Mononuclear cell (primary cell): ENCODE measurements around the gene LRMDA. TPM values are rescaled to one million over a fixed set of nuclear protein-coding genes. Genes with fewer than 3 reads are reported as not detected.

ENCODE experiments used
- H3K27me3 ChIP-seq: 2 replicates; pipeline ENCODE4 v1.6.0; 2011; ENCODE audit warnings: low read length, control low read depth; ENCODE audit not compliant: insufficient read depth
- H3K4me1 ChIP-seq: 2 replicates; pipeline ENCODE4 v1.5.1; 2011; ENCODE audit warnings: mild to moderate bottlenecking, low read length, control low read depth; ENCODE audit not compliant: insufficient read depth
- H3K4me3 ChIP-seq: 2 replicates; pipeline ENCODE4 v1.5.1; 2011; ENCODE audit warnings: mild to moderate bottlenecking, low read length, moderate library complexity
- H3K9me3 ChIP-seq: 2 replicates; pipeline ENCODE4 v1.5.1; 2011; ENCODE audit warnings: low read depth, mild to moderate bottlenecking, control low read depth, low read length
- total RNA-seq: library from RNA; depleted of rRNA; stranded (reverse); fragments of >200 nt; gene quantifications from one replicate; pipeline ENCODE4 v1.2.3, GENCODE V29; 2012

Gene LRMDA
- total RNA-seq, 1 donor, result 7.6 TPM

DNA sequence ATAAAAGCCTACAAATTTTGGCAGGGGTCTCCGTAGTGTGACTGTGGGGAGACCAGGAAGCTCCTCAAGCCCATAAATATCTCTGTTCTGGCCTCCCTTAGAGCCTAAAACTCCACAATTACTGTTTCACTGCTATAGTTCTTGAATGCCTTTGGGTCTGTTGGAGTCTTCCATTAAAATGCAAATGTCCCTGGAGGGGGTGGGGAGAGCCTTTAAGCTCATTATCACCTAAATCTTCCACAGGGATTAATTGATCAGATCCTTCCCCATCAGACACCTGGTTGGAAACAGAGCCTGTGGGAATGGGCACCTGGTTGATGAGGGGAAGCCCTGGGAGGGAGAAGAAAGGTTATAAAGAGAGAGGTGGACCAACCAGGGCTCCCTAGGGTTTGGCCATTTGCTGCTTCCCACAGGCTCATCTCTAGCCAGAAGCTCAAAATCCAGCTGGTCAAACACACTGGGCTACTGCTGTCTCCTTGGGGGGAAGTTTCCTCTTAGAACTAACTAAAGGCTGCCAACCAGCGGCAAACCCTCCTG is 718.2 kb downstream of the LRMDA start:
- no peaks in the 10 kb centered on the region for H3K27me3 ChIP-seq
- no peaks in the 10 kb centered on the region for H3K9me3 ChIP-seq
- H3K4me3 ChIP-seq, result no peak overlapping the region
- H3K4me1 ChIP-seq, result no peaks in the 10 kb centered on the region

DNA sequence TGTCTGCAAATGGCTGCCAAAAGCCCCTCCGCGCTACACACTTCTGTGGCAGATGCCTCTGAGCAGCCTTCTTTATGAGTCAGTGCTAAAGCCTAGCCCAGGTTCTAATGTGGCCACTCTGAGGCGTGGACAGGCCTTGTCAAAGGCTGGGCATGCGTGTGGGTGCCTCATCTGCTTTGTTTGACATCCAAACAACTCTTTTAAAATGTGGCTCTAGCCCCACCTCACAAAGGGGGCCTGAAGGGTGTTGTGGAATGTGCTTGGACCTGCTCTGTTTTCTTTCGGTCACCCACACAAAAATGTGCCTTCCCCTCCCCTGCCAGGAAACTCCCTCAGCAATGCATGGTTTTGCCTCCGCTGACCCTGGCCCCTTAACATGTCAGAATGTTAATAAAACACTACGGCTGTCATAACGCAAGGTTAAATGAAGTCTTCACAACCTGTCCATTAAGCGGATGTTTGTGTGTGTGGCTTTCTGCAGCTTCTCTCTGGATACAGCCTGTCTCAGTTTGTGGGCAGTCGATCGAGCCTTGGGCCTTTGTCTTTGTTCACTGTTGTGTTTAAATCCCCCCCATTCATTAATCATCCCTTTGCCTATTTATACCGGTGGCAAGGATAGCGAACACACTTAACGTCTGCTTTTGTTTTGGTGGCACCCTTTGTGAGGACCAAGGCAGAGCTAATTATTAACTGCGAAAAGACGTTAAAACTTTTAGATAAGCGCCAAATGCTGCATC is 718.9 kb downstream of the LRMDA start:
- Histone ChIP-seq H3K4me3 (no peak overlapping the region), H3K27me3 (no peaks in the 10 kb centered on the region)

DNA sequence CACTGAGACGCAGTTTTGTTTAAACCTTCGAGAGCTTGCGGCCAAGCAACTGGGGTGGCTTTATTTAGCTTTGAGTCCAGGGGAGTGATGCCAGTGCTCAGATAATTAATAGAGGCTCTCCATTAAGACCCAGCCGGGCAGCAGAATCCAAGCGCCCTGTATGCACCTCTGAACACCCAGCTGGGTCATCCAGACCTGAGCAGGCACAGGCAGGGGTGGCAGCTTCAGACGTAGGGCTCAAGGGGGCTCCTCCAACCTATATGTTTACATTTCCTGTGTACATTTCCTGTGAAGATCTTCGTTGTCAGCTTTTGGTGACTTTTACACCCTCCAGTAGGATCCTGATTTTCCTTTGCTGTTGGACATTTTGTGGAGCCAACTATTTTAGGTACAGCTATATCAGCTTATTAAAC is 719.5 kb downstream of the LRMDA start:
- Histone ChIP-seq H3K4me3 (no peak overlapping the region), H3K27me3 (no peaks in the 10 kb centered on the region), H3K9me3 (no peaks in the 10 kb centered on the region), H3K4me1 (no peaks in the 10 kb centered on the region)

More for the DNA sequence above, 718.9 kb downstream of the LRMDA start:
- Histone ChIP-seq H3K4me1 (no peaks in the 10 kb centered on the region), H3K9me3 (no peaks in the 10 kb centered on the region)

DNA sequence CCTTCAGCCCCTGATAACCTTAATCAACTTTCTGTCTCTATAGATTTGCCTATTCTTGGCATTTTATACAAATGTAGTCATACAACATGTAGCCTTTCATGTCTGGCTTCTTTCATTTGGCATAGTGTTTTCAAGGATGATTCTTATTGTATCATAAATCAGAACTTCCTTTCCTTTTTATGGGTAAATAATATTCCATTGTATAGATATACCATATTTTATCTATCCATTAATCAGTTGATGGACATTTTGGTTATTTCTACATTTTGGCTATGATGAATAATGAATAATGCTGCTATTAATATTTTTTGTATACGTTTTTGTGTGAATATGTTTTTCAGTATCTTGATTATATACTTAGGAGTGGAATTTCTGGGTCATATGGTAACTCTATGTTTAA is 720.8 kb downstream of the LRMDA start:
- H3K27me3 ChIP-seq, result no peaks in the 10 kb centered on the region
- no peaks in the 10 kb centered on the region for H3K9me3 ChIP-seq
- H3K4me3 ChIP-seq, result no peak overlapping the region
- no peaks in the 10 kb centered on the region for H3K4me1 ChIP-seq

DNA sequence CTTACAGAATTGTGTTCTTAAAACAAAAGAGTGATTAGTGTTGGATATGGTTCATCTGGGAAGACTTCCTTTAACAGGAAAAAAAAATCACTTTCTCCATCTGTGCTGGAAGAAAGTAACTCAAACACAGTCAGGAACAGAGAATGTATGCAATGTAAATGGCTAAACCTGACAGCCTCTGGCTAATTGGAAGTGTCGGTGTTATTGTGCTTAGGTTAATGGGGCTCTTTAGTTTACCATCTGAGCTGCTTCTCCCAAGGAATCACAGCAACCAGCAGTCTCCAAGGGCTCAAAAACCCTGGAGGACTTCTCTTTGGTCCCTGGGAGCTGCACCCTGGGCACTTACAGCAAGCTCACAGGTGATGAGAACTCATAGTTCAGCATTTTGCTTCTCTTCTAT is 724.5 kb downstream of the LRMDA start:
- H3K9me3 ChIP-seq, result no peaks in the 10 kb centered on the region
- no peaks in the 10 kb centered on the region for H3K27me3 ChIP-seq
- H3K4me3 ChIP-seq, result no peak overlapping the region
- H3K4me1 ChIP-seq, result no peaks in the 10 kb centered on the region

DNA sequence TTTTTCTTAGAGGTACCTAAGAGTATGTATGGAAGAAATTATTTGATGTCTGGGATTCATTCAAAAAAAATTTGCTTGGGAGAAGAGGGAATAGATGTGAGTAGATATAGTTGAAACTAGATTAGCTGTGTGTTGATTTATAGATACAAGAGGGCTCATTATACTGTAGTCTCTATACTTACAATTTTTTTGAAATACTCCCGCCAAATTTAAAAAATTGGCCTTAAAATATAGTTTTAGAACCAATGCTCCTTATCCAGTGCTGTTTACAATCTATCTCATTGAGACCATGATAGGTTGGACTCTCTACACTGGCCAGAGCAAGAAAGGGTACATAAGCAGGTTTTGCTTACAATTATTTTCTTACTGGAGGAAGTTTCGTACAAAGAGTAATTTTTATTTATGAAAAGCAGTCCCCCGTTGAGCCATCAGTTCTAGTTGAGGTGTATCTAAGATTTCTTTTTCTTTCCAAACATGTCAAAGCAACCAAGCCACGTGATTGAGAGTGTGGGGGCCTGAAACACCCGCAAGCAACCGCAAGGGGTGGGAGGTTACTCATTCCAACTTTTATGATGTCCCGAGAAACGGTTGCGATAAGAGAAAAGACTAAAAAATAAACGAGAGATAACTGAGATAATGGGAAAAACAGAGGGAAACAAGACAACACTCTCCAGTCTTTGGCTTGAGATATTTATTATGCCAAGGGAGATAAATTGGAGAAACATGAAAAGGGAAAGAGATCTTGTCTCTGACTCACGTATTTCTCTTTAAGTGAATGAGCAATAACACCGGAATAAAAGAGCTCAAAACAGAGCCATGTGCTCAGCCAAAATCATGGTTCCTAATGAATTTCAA is 729.2 kb downstream of the LRMDA start:
- no peak overlapping the region for H3K4me3 ChIP-seq
- no peaks in the 10 kb centered on the region for H3K27me3 ChIP-seq
- no peaks in the 10 kb centered on the region for H3K9me3 ChIP-seq
- no peaks in the 10 kb centered on the region for H3K4me1 ChIP-seq

DNA sequence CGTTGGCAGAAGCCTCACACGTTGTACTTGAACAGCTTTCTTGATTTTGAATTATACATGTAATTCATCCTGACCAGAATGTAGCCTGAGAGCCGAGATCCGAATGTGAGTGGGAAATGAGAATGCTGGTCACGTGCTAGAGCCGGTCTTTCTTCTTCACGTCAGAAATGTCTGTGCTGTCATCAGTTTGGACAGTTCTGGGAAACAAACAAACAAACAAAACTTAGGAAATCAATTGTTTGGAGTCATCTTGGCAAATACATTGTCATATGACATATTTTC is 729.8 kb downstream of the LRMDA start:
- Histone ChIP-seq H3K4me3 (no peak overlapping the region), H3K9me3 (no peaks in the 10 kb centered on the region), H3K27me3 (no peaks in the 10 kb centered on the region), H3K4me1 (no peaks in the 10 kb centered on the region)

DNA sequence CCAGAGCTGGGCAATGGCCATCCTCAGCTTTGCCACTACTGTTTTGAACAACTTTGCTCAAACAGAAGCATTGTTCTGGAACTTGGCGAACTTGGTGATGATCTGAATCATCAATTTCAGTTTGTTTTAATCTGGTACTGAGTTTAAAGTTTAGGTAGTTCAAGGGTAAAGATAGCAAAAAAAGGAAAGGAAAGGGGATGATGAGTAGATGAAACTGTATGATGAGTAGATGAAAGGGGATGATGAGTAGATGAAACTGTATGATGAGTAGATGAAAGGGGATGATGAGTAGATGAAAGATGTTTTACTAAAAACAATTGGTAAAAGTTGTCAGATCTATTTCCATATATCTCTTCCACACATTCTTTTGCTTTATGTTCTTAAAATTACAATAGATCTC is 737.0 kb downstream of the LRMDA start:
- H3K9me3 ChIP-seq, result no peaks in the 10 kb centered on the region
- H3K4me3 ChIP-seq, result no peak overlapping the region
- H3K27me3 ChIP-seq, result no peaks in the 10 kb centered on the region
- no peaks in the 10 kb centered on the region for H3K4me1 ChIP-seq

DNA sequence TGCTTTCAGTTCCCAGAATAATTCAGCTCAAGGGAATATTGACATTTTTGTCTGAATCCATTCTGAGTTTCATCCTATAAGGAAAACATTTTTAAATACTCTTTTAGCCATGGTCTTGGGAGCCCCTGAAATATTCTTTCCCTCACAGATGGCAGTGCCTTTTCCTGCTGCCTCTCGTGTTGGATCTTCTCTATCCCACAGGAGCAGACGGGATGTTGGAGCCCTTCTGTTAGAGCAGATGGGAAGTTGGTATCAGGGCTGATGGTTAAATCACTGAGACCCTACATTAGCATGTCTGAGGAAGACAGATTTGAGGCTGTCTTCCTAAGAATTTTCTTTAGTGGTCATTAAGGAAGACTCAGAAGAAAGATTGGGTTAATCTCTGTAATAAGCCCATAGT is 737.8 kb downstream of the LRMDA start:
- no peak overlapping the region for H3K4me3 ChIP-seq
- H3K9me3 ChIP-seq, result no peaks in the 10 kb centered on the region
- no peaks in the 10 kb centered on the region for H3K27me3 ChIP-seq
- no peaks in the 10 kb centered on the region for H3K4me1 ChIP-seq

DNA sequence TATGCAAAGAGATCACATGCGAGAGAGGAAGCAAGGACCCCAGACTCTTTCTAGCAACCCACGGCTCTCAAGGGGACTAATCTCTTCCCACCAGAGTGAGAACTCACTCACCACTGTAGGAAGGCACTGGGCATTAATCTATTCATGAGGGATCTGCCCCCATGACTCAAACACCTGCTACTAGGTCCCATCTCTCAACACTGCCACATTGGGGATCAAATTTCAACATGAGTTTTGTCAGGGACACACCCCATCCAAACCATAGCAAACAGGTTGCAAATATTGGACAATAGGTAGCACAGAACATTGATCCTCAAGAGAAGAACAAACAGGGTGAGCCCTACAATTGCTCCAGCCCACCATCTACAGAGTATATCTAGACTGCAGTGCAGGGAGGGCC is 740.6 kb downstream of the LRMDA start:
- Histone ChIP-seq H3K4me1 (no peaks in the 10 kb centered on the region), H3K4me3 (no peak overlapping the region), H3K9me3 (no peaks in the 10 kb centered on the region), H3K27me3 (no peaks in the 10 kb centered on the region)

DNA sequence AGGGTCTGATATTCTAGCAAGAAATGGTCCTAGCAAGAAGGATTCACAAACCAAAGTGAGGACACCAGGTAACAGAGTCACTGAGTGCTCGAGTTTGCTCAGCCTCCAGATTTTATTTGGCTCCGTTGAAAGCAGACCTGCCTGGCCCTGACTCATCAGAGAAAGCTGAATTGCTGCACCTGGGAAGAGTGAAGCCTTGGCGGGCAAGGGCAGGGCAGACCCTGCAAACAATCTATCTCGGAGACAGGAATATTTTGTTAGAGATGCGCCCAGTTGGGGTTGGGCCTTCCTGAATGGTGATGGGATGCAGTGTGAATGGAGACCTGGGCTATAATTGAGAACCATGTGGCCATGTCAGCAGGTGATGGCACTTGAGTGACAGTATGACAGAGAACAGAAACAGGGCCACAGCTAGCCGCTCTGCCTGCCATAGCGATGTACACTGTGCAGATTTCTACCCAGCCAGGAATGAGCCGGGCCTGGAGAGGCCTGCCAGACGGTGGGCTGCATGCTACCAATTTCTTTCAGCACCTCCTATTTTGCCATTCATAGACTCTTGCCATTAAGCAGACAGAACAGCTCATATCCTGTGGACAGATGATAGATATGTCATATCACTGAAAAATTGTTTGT is 744.2 kb downstream of the LRMDA start:
- Histone ChIP-seq H3K4me1 (no peaks in the 10 kb centered on the region), H3K27me3 (no peaks in the 10 kb centered on the region), H3K4me3 (no peak overlapping the region), H3K9me3 (no peaks in the 10 kb centered on the region)

DNA sequence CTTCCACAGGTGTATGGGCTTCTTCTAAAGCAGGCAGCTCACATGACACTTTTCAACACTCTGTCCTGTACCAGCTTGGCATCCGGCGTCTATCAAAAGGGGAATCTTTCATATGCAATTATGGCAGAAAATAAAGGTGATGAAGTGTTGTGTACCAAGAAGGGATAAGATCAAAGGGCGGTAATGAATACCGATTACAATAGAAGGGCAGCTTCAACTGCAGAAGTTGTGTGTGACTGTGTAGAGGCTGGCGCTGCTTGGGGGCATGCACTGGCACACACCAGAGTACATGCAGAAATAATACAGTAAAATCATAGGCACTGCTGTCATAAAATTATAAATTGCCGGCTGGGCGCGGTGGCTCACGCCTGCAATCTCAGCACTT is 744.7 kb downstream of the LRMDA start:
- Histone ChIP-seq H3K4me1 (no peaks in the 10 kb centered on the region), H3K4me3 (no peak overlapping the region), H3K9me3 (no peaks in the 10 kb centered on the region), H3K27me3 (no peaks in the 10 kb centered on the region)

DNA sequence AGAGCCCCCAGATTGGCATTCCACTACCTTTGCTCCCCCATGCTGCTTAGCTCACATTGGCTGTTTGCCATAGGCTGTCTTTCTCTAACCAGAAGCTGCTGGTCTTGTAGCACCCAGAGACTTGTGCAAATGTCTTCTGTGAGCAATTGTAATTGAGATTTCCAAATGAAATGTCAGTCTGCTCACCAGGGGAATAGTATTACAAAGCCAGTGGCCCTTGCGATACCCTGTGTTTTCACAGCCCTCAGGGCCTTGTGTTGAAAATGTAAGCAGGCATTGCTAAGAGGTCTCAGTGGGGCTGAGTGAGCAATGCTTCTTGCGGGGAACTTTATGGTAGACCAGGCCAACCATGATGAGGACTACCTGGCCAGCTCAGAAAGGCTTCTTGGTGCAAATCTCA is 746.5 kb downstream of the LRMDA start:
- Histone ChIP-seq H3K9me3 (no peaks in the 10 kb centered on the region), H3K27me3 (no peaks in the 10 kb centered on the region), H3K4me3 (no peak overlapping the region), H3K4me1 (no peaks in the 10 kb centered on the region)

DNA sequence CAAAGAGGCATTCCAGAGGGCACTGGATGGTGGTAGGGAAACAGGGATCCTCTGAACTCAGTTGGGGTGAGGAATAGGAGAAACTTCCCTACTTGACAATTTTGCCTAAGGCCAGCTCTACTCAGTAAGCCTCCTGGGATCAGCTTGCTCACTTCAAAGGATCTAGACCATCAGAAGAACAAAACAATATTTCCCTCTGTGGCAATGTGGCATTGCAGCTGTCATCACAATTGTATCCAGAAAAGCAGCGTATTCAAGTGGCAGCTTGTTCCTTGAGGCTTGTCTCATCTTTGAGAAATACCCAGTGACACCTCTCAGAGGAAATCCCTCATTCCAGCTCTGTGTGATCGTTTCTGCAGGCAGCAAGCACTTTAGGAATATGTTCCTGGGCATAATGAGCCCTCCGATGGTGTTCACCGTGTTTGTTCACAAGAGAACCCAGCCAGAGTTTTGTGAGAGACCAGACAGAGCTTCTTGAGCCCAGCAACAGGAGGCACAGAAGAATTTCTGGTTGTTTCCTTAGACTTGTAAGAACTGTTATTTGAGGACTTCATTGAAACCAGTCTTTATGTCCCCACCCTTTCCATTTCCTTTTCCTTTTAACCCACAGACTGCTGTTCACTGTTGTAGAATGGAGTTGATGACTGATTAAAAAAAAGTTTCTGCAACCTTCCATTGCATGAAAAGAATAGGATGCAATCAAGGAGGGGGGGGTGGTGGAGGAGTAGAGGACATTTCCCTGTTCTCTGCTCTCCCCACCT is 747.3 kb downstream of the LRMDA start:
- Histone ChIP-seq H3K27me3 (no peaks in the 10 kb centered on the region), H3K4me3 (no peak overlapping the region), H3K4me1 (no peaks in the 10 kb centered on the region), H3K9me3 (no peaks in the 10 kb centered on the region)

DNA sequence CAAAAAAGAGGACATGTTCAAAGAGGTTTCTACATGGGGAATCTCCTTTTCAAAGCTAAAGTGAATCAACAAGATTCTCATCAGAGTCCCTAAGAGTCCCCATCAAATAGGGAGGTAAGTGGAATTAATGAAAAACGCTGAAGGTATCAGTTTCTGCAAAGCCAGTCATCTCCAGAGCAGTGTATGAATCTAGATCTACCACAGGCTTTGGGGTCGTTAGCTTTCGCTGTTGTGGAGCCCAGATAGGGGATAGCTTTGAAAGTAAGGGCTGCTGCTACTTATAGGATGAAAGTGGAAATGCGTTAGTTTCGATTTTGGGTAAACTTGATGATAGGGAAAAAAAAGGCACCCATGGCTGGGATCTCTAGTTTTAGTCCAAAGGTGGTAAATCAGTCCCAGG is 748.4 kb downstream of the LRMDA start:
- H3K27me3 ChIP-seq, result no peaks in the 10 kb centered on the region
- H3K4me1 ChIP-seq, result no peaks in the 10 kb centered on the region

More for the DNA sequence above, 748.4 kb downstream of the LRMDA start:
- Histone ChIP-seq H3K4me3 (no peak overlapping the region), H3K9me3 (no peaks in the 10 kb centered on the region)
